Retinal pigment epithelial cell (primary cell): ENCODE data around the gene GRM1.
A peak's percentile ranks its signal among the peaks of the same experiment; 100 is the strongest.

Source experiments
- DNase-seq: peaks from one replicate; pipeline ENCODE4 v3.0.0-alpha.2; 2010; ENCODE audit warnings: low read depth
- H3K4me3 ChIP-seq: 2 replicates; pipeline ENCODE4 v1.5.1; 2011; ENCODE audit warnings: mild to moderate bottlenecking, low read length, control low read depth, moderate library complexity
- TF ChIP-seq, protein P1 (sequence below): conservative IDR thresholded peaks from 2 replicates; pipeline ENCODE4 v1.5.1; 2011; ENCODE audit warnings: low read depth, low read length, control low read depth, inconsistent platforms

Gene GRM1

DNA sequence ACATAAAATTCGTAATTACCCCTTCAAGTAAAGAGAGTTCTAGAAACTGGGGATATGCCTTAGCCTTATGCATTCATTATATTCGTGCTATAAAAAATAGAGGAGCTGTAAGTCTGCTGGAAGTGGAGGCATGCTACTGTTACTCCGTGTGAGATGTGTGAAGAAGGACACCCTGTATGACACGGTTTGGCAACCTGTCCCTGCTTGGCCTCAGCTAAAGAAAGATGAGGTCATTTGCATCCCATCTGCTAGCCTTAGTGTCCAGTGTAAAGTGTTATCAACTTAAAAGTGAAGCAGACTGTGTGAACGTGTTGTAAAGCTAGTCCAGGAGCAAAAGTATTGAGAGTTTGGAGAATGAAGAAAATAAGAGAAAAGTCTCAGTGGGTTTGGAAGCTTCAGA lies 379.7 kb downstream of the GRM1 start:
- TF ChIP-seq, protein P1, sequence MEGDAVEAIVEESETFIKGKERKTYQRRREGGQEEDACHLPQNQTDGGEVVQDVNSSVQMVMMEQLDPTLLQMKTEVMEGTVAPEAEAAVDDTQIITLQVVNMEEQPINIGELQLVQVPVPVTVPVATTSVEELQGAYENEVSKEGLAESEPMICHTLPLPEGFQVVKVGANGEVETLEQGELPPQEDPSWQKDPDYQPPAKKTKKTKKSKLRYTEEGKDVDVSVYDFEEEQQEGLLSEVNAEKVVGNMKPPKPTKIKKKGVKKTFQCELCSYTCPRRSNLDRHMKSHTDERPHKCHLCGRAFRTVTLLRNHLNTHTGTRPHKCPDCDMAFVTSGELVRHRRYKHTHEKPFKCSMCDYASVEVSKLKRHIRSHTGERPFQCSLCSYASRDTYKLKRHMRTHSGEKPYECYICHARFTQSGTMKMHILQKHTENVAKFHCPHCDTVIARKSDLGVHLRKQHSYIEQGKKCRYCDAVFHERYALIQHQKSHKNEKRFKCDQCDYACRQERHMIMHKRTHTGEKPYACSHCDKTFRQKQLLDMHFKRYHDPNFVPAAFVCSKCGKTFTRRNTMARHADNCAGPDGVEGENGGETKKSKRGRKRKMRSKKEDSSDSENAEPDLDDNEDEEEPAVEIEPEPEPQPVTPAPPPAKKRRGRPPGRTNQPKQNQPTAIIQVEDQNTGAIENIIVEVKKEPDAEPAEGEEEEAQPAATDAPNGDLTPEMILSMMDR: no peak
- H3K4me3 ChIP-seq: no peak overlapping the region
- no peak for DNase-seq

DNA sequence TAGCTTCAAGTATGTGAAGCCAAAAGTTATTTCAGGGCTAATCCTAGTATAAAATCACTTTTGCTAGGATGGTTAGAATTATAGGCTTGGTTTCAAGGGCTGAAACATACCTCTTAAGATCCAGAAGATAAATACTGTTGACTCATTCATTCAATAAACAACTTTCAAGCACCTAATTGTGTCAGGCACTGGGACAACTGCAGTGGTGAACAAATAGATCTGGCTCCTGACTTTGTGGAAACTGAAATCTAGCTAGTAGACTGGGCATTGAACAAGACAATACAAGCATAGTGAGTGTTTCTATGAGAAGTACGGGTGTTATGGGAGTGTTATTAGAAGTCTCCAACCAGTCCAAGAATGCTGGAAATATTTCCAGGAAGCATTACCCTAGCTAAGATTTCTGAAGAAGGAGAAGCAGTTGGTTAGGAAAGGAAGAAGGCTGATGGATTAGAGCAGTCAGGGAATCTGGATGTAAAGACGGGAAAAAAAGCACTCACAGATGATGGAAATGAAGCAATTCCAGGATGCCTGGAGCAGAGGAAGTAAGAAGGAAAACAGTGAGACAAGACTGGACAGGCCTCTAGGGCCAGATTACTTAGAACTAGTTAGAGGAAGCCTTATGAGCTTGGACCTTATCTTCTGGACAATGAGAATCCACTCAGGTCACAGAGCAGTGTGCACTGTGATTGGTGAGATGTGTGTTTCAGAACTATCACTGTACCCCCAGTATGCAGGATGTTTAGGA lies 382.2 kb downstream of the GRM1 start:
- H3K4me3 ChIP-seq: no peak overlapping the region
- TF ChIP-seq, protein P1: no peak
- peak; percentile 65 for DNase-seq

DNA sequence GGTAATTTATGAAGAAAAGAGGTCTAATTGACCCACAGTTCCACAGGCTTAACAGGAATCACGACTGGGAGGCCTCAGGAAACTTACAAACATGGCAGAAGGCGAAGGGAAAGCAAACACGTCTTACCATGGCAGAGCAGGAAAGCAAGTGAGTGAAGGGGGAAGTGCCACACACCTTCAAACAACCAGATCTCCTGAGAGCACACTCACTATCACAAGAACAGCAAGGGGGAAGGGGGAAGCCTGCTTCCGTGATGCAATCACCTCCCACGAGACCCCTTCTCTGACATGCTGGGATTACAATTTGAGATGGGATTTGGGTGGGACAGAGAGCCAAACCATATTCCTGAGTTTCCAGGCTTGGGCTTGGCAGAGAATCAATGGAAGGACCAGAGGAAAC lies 390.7 kb downstream of the GRM1 start:
- no peak overlapping the region for H3K4me3 ChIP-seq
- no peak for DNase-seq
- TF ChIP-seq, protein P1: no peak

- DNase-seq: no peak
- no peak overlapping the region for H3K4me3 ChIP-seq
- TF ChIP-seq, protein P1: no peak
Measured at GRCh38 chr6:146420255-146420654, 391.4 kb downstream of the GRM1 start.

- TF ChIP-seq, protein P1: no peak
- H3K4me3 ChIP-seq: no peak overlapping the region
Measured at GRCh38 chr6:146422789-146423375, 394.0 kb downstream of the GRM1 start.

GRCh38 chr6:146423452-146423851 lies 394.6 kb downstream of the GRM1 start:
- H3K4me3 ChIP-seq: no peak overlapping the region
- TF ChIP-seq, protein P1: no peak
- no peak for DNase-seq

More at GRCh38 chr6:146422789-146423375, 394.0 kb downstream of the GRM1 start:
- DNase-seq: no peak

- DNase-seq: no peak
- no peak overlapping the region for H3K4me3 ChIP-seq
- TF ChIP-seq, protein P1: no peak
Measured at GRCh38 chr6:146426516-146426915, 397.7 kb downstream of the GRM1 start.
